ENCODE results near the gene IL36A.

IL36A gene

GRCh38 chr2:113007250-113007649 lies 2.0 kb downstream of the IL36A start:
- no peaks in the 10 kb centered on the region for H3K4me1 ChIP-seq (ENCODE audit: control insufficient read depth, insufficient read depth, low read length, unreplicated experiment)
- no peaks in the 10 kb centered on the region for H3K79me2 ChIP-seq (ENCODE audit: control insufficient read depth, insufficient read depth, low read length, unreplicated experiment)
- no peaks in the 10 kb centered on the region for H3K36me3 ChIP-seq (ENCODE audit: insufficient read depth, low read length)
- no peak overlapping the region for H3K27ac ChIP-seq (ENCODE audit: low read depth, low read length)
- no peak overlapping the region for H2AFZ ChIP-seq (ENCODE audit: low read length, unreplicated experiment)
- peaks cover 50% of the 10 kb centered on the region for H3K27me3 ChIP-seq (ENCODE audit: insufficient read depth, low read length)
- no peak overlapping the region for H3K4me3 ChIP-seq (ENCODE audit: low read depth, low read length)

GRCh38 chr2:113009622-113010021 lies 4.4 kb downstream of the IL36A start:
- Histone ChIP-seq H3K4me3 (ENCODE audit: low read depth, low read length) (no peak overlapping the region), H3K27me3 (ENCODE audit: insufficient read depth, low read length) (peaks cover 27% of the 10 kb centered on the region; the same call in 1 of the 2 replicates), H2AFZ (ENCODE audit: low read length, unreplicated experiment) (no peak overlapping the region), H3K36me3 (ENCODE audit: insufficient read depth, low read length) (no peaks in the 10 kb centered on the region), H3K79me2 (ENCODE audit: control insufficient read depth, insufficient read depth, low read length, unreplicated experiment) (no peaks in the 10 kb centered on the region), H3K4me1 (ENCODE audit: control insufficient read depth, insufficient read depth, low read length, unreplicated experiment) (peaks cover 6% of the 10 kb centered on the region), H3K27ac (ENCODE audit: low read depth, low read length) (no peak overlapping the region)

GRCh38 chr2:113010088-113010487 lies 4.8 kb downstream of the IL36A start:
- H3K79me2 ChIP-seq (ENCODE audit: control insufficient read depth, insufficient read depth, low read length, unreplicated experiment) = no peaks in the 10 kb centered on the region
- no peak overlapping the region for H2AFZ ChIP-seq (ENCODE audit: low read length, unreplicated experiment)
- peaks cover 6% of the 10 kb centered on the region for H3K4me1 ChIP-seq (ENCODE audit: control insufficient read depth, insufficient read depth, low read length, unreplicated experiment)
- H3K27me3 ChIP-seq (ENCODE audit: insufficient read depth, low read length) = peaks cover 28% of the 10 kb centered on the region
- no peak overlapping the region for H3K4me3 ChIP-seq (ENCODE audit: low read depth, low read length)
- no peaks in the 10 kb centered on the region for H3K36me3 ChIP-seq (ENCODE audit: insufficient read depth, low read length)
- no peak overlapping the region for H3K27ac ChIP-seq (ENCODE audit: low read depth, low read length)

- Histone ChIP-seq H3K4me3 (ENCODE audit: low read depth, low read length) (no peak overlapping the region), H2AFZ (ENCODE audit: low read length, unreplicated experiment) (no peak overlapping the region), H3K79me2 (ENCODE audit: control insufficient read depth, insufficient read depth, low read length, unreplicated experiment) (no peaks in the 10 kb centered on the region), H3K36me3 (ENCODE audit: insufficient read depth, low read length) (no peaks in the 10 kb centered on the region), H3K27me3 (ENCODE audit: insufficient read depth, low read length) (peaks cover 38% of the 10 kb centered on the region), H3K4me1 (ENCODE audit: control insufficient read depth, insufficient read depth, low read length, unreplicated experiment) (peaks cover 6% of the 10 kb centered on the region), H3K27ac (ENCODE audit: low read depth, low read length) (no peak overlapping the region)
These were observed 5.8 kb downstream of the IL36A start for GRCh38 chr2:113011108-113011507.

- Histone ChIP-seq H3K27me3 (ENCODE audit: insufficient read depth, low read length) (peaks cover 41% of the 10 kb centered on the region), H3K36me3 (ENCODE audit: insufficient read depth, low read length) (no peaks in the 10 kb centered on the region), H2AFZ (ENCODE audit: low read length, unreplicated experiment) (no peak overlapping the region), H3K4me1 (ENCODE audit: control insufficient read depth, insufficient read depth, low read length, unreplicated experiment) (peaks cover 6% of the 10 kb centered on the region), H3K4me3 (ENCODE audit: low read depth, low read length) (no peak overlapping the region), H3K27ac (ENCODE audit: low read depth, low read length) (no peak overlapping the region), H3K79me2 (ENCODE audit: control insufficient read depth, insufficient read depth, low read length, unreplicated experiment) (no peaks in the 10 kb centered on the region)
These were observed 7.4 kb downstream of the IL36A start for GRCh38 chr2:113012436-113013335.

- Histone ChIP-seq H2AFZ (ENCODE audit: low read length, unreplicated experiment) (no peak overlapping the region), H3K79me2 (ENCODE audit: control insufficient read depth, insufficient read depth, low read length, unreplicated experiment) (no peaks in the 10 kb centered on the region), H3K4me3 (ENCODE audit: low read depth, low read length) (no peak overlapping the region), H3K27ac (ENCODE audit: low read depth, low read length) (no peak overlapping the region), H3K36me3 (ENCODE audit: insufficient read depth, low read length) (no peaks in the 10 kb centered on the region), H3K27me3 (ENCODE audit: insufficient read depth, low read length) (peaks cover 47% of the 10 kb centered on the region), H3K4me1 (ENCODE audit: control insufficient read depth, insufficient read depth, low read length, unreplicated experiment) (peaks cover 6% of the 10 kb centered on the region)
These were observed 8.0 kb downstream of the IL36A start for GRCh38 chr2:113013336-113013661.

- H3K4me3 ChIP-seq (ENCODE audit: low read depth, low read length) = no peak overlapping the region
- peaks cover 6% of the 10 kb centered on the region for H3K4me1 ChIP-seq (ENCODE audit: control insufficient read depth, insufficient read depth, low read length, unreplicated experiment)
- no peaks in the 10 kb centered on the region for H3K36me3 ChIP-seq (ENCODE audit: insufficient read depth, low read length)
- H2AFZ ChIP-seq (ENCODE audit: low read length, unreplicated experiment) = no peak overlapping the region
- H3K79me2 ChIP-seq (ENCODE audit: control insufficient read depth, insufficient read depth, low read length, unreplicated experiment) = no peaks in the 10 kb centered on the region
- H3K27ac ChIP-seq (ENCODE audit: low read depth, low read length) = no peak overlapping the region
- H3K27me3 ChIP-seq (ENCODE audit: insufficient read depth, low read length) = peaks cover 55% of the 10 kb centered on the region
These were observed 8.8 kb downstream of the IL36A start for GRCh38 chr2:113014067-113014466.

- H2AFZ ChIP-seq (ENCODE audit: low read length, unreplicated experiment) = no peak overlapping the region
- H3K27me3 ChIP-seq (ENCODE audit: insufficient read depth, low read length) = peaks cover 64% of the 10 kb centered on the region
- peaks cover 6% of the 10 kb centered on the region for H3K4me1 ChIP-seq (ENCODE audit: control insufficient read depth, insufficient read depth, low read length, unreplicated experiment)
- H3K27ac ChIP-seq (ENCODE audit: low read depth, low read length) = no peak overlapping the region
- H3K4me3 ChIP-seq (ENCODE audit: low read depth, low read length) = no peak overlapping the region
- H3K36me3 ChIP-seq (ENCODE audit: insufficient read depth, low read length) = no peaks in the 10 kb centered on the region
- no peaks in the 10 kb centered on the region for H3K79me2 ChIP-seq (ENCODE audit: control insufficient read depth, insufficient read depth, low read length, unreplicated experiment)
These were observed 9.8 kb downstream of the IL36A start for GRCh38 chr2:113015042-113015441.

- Histone ChIP-seq H3K4me1 (ENCODE audit: control insufficient read depth, insufficient read depth, low read length, unreplicated experiment) (peaks cover 6% of the 10 kb centered on the region), H3K4me3 (ENCODE audit: low read depth, low read length) (no peak overlapping the region), H3K79me2 (ENCODE audit: control insufficient read depth, insufficient read depth, low read length, unreplicated experiment) (no peaks in the 10 kb centered on the region), H3K27ac (ENCODE audit: low read depth, low read length) (no peak overlapping the region), H3K27me3 (ENCODE audit: insufficient read depth, low read length) (peaks cover 63% of the 10 kb centered on the region), H3K36me3 (ENCODE audit: insufficient read depth, low read length) (no peaks in the 10 kb centered on the region), H2AFZ (ENCODE audit: low read length, unreplicated experiment) (no peak overlapping the region)
These were observed 10.4 kb downstream of the IL36A start for GRCh38 chr2:113015655-113016054.

- Histone ChIP-seq H2AFZ (ENCODE audit: low read length, unreplicated experiment) (no peak overlapping the region), H3K4me1 (ENCODE audit: control insufficient read depth, insufficient read depth, low read length, unreplicated experiment) (no peaks in the 10 kb centered on the region), H3K79me2 (ENCODE audit: control insufficient read depth, insufficient read depth, low read length, unreplicated experiment) (no peaks in the 10 kb centered on the region), H3K27ac (ENCODE audit: low read depth, low read length) (no peak overlapping the region), H3K27me3 (ENCODE audit: insufficient read depth, low read length) (peaks cover 81% of the 10 kb centered on the region), H3K36me3 (ENCODE audit: insufficient read depth, low read length) (no peaks in the 10 kb centered on the region), H3K4me3 (ENCODE audit: low read depth, low read length) (no peak overlapping the region)
These were observed 13.2 kb downstream of the IL36A start for GRCh38 chr2:113018509-113018908.

- Histone ChIP-seq H3K36me3 (ENCODE audit: insufficient read depth, low read length) (no peaks in the 10 kb centered on the region), H3K4me3 (ENCODE audit: low read depth, low read length) (no peak overlapping the region), H3K27me3 (ENCODE audit: insufficient read depth, low read length) (peaks cover 92% of the 10 kb centered on the region), H3K27ac (ENCODE audit: low read depth, low read length) (no peak overlapping the region), H2AFZ (ENCODE audit: low read length, unreplicated experiment) (no peak overlapping the region), H3K79me2 (ENCODE audit: control insufficient read depth, insufficient read depth, low read length, unreplicated experiment) (no peaks in the 10 kb centered on the region), H3K4me1 (ENCODE audit: control insufficient read depth, insufficient read depth, low read length, unreplicated experiment) (no peaks in the 10 kb centered on the region)
These were observed 16.1 kb downstream of the IL36A start for GRCh38 chr2:113021312-113021711.
